K562 (cell line): ENCODE results near the gene ZP3. TPM values are rescaled to one million over a fixed set of nuclear protein-coding genes. Genes with fewer than 3 reads are reported as not detected.

ENCODE experiments used
- ATAC-seq: fragments of 200-7000 bp; cut with Tn5 transposase; 3 replicates; pipeline ENCODE4 v1.9.1; 2020; ENCODE audit warnings: moderate library complexity
- Bru-seq: library from RNA; stranded (reverse); fragments of 400-500 nt; gene quantifications from one replicate; lab custom pipeline; 2021; lab: Mats Ljungman, UMichigan
- BruChase-seq, 2 experiments: library from RNA; stranded (reverse); fragments of 400-500 nt; gene quantifications; one replicate each; lab custom pipeline; 2021; lab: Mats Ljungman, UMichigan
- BruUV-seq: library from RNA; stranded (reverse); fragments of 400-500 nt; replicated peaks from 2 replicates; lab custom pipeline; 2021; lab: Mats Ljungman, UMichigan
- CTCF ChIA-PET: fragments of 300-600 bp; formaldehyde crosslinking; extraction: SDS; loops from one replicate; lab custom pipeline; 2021; ENCODE audit warnings: low intra/inter-chr PET ratio; lab: Yijun Ruan, JAX
- POLR2A ChIA-PET: fragments of 300-600, 350-650 bp; sonication (Branson Sonifier 250); formaldehyde crosslinking; extraction: SDS; loops from one replicate; lab custom pipeline; 2021; ENCODE audit warnings: antibody characterized with exemption, inconsistent platforms; lab: Yijun Ruan, JAX
- DNase-seq, 4 experiments: peaks; one replicate each; pipeline versions ENCODE4 v3.0.0 to v3.0.0-alpha.2; 2011 to 2018; ENCODE audit warnings: low spot score in 3 of 4, mixed read lengths in 3 of 4; ENCODE audit errors: extremely low read depth in 1 of 4
- FAIRE-seq: peaks from 2 replicates; lab custom pipeline; 2011; peaks lifted over from hg19 to GRCh38; lab: Jason Lieb, UNC
- H2AFZ ChIP-seq: 2 replicates; pipeline ENCODE4 v1.6.0; 2011; ENCODE audit warnings: low read depth, low read length, control low read depth, inconsistent platforms
- H3K27ac ChIP-seq: fragments of 200-600 bp; 3 replicates; pipeline ENCODE4 v1.8.0; 2011; ENCODE audit warnings: low read depth, mild to moderate bottlenecking, control low read depth, inconsistent platforms, low read length, moderate library complexity, mixed read lengths; ENCODE audit errors: extremely low read depth
- H3K27me3 ChIP-seq, 2 experiments: fragments of 300-600 bp in 1 of 2; 2 replicates in 1 of 2; 3 replicates in 1 of 2; pipeline versions ENCODE4 v1.6.0 to v1.8.0; 2011; ENCODE audit warnings: inconsistent platforms in 2 of 2, low read length in 2 of 2, mild to moderate bottlenecking in 1 of 2, mixed read lengths in 1 of 2, moderate library complexity in 1 of 2; ENCODE audit not compliant: control insufficient read depth in 2 of 2, insufficient read depth in 2 of 2
- H3K36me3 ChIP-seq: fragments of 300-600 bp; 3 replicates; pipeline ENCODE4 v1.8.0; 2011; ENCODE audit warnings: mild to moderate bottlenecking, low read length, inconsistent platforms; ENCODE audit not compliant: control insufficient read depth, insufficient read depth
- H3K4me1 ChIP-seq, 2 experiments: fragments of 200-600 bp in 1 of 2; replicated peaks in 1 of 2; 2 replicates in 1 of 2; 3 replicates in 1 of 2; pipeline versions ENCODE4 v1.5.1 to v1.8.0; 2011; ENCODE audit warnings: inconsistent platforms in 2 of 2, low read length in 2 of 2, mild to moderate bottlenecking in 1 of 2, mixed read lengths in 1 of 2, moderate library complexity in 1 of 2; ENCODE audit not compliant: control insufficient read depth in 2 of 2, insufficient read depth in 2 of 2
- H3K4me2 ChIP-seq: 2 replicates; pipeline ENCODE4 v1.6.1; 2011; ENCODE audit warnings: low read length, control low read depth, inconsistent platforms, mixed read lengths; ENCODE audit not compliant: insufficient read depth
- H3K4me3 ChIP-seq: fragments of 200-600 bp; sonication (generic), shearing (Covaris generic); 2 replicates; pipeline ENCODE4 v1.5.1; 2016; ENCODE audit warnings: control low read depth, inconsistent platforms
- H3K79me2 ChIP-seq: fragments of 200-600 bp; 3 replicates; pipeline ENCODE4 v1.8.0; 2011; ENCODE audit warnings: low read length, inconsistent platforms; ENCODE audit not compliant: control insufficient read depth, insufficient read depth
- H3K9ac ChIP-seq, 2 experiments: 2 replicates each; pipeline versions ENCODE4 v1.6.0 to v1.6.1; 2011; ENCODE audit warnings: low read depth in 2 of 2, low read length in 2 of 2, control low read depth in 1 of 2, inconsistent platforms in 1 of 2, mild to moderate bottlenecking in 1 of 2, mixed read lengths in 1 of 2; ENCODE audit not compliant: insufficient read depth in 1 of 2
- H3K9me1 ChIP-seq: one replicate; pipeline ENCODE4 v1.6.0; 2011; ENCODE audit warnings: inconsistent platforms, mild to moderate bottlenecking, low read length, moderate library complexity; ENCODE audit not compliant: control insufficient read depth, insufficient read depth
- H3K9me3 ChIP-seq: replicated peaks from 2 replicates; pipeline ENCODE4 v1.5.1; 2011; ENCODE audit warnings: low read depth, low read length, inconsistent platforms; ENCODE audit not compliant: control insufficient read depth, insufficient read depth
- H4K20me1 ChIP-seq: replicated peaks from 2 replicates; pipeline ENCODE4 v1.6.1; 2011; ENCODE audit warnings: low read length, inconsistent platforms, mixed read lengths; ENCODE audit not compliant: control insufficient read depth, insufficient read depth
- MEIS2 ChIP-seq: fragments of 450-650 bp; IDR thresholded peaks from 2 replicates; pipeline ENCODE4 v1.6.1; 2014; ENCODE audit warnings: mild to moderate bottlenecking; ENCODE audit not compliant: partially characterized antibody
- PURB ChIP-seq: sonication (generic); formaldehyde crosslinking; IDR thresholded peaks from 2 replicates; pipeline ENCODE4 v1.9.0; 2021; ENCODE audit warnings: low read depth, mild to moderate bottlenecking, missing genetic modification reagents
- ZFX ChIP-seq: sonication (generic); formaldehyde crosslinking; IDR thresholded peaks from 2 replicates; pipeline ENCODE4 v1.8.0; 2022; ENCODE audit warnings: mild to moderate bottlenecking, missing genetic modification reagents, moderate library complexity
- ZNF263 ChIP-seq: sonication (generic); formaldehyde crosslinking; IDR thresholded peaks from 2 replicates; pipeline ENCODE4 v1.8.0; 2022; ENCODE audit warnings: mild to moderate bottlenecking, missing genetic modification reagents, borderline replicate concordance
- WGBS: fragments of 100-300 bp; shearing (Covaris generic); methylation state at CpG from one replicate; pipeline ENCODE4 v1.1.6; 2016; ENCODE audit warnings: low coverage, mixed read lengths; ENCODE audit not compliant: insufficient coverage; ENCODE audit errors: missing lambda C conversion rate; 5-methylcytosine and 5-hydroxymethylcytosine counted together
- in situ Hi-C: fragments of 300-500 bp; cut with MboI; formaldehyde crosslinking; loops from 4 replicates; pipeline ENCODE4 v1.15.0; 2018; ENCODE audit warnings: inconsistent platforms, mixed read lengths
- intact Hi-C: fragments of 100-400 bp; cut with micrococcal nuclease; formaldehyde crosslinking; loops from 2 replicates; pipeline ENCODE4 v1.14.2; 2022
- long read RNA-seq, 3 experiments: library from polyadenylated mRNA in 2 of 3; library from RNA in 1 of 3; unstranded in 2 of 3; stranded (forward) in 1 of 3; transcript quantifications; one replicate each; pipeline ENCODE4 v2.0.0, GENCODE V29; 2019 to 2022
- polyA minus RNA-seq, 3 experiments: library from RNA; depleted of rRNA, polyadenylated mRNA; stranded (reverse); fragments of >200 nt; gene quantifications; 2 replicates each; pipeline ENCODE4 v1.2.3, GENCODE V29; 2011
- polyA plus RNA-seq, 8 experiments: library from polyadenylated mRNA; depleted of rRNA in 4 of 8; stranded (reverse) in 5 of 8; unstranded in 3 of 8; fragments of >200 nt; fragmentation: Nextera tagmentation in 2 of 8; fragmentation: Illumina TruSeq in 1 of 8; extraction: Ambion mirVana in 2 of 8; extraction: Trizol in 1 of 8; gene quantifications; 2 replicates each; pipeline versions ENCODE4 v1.2.1 to v1.2.3, GENCODE V29; 2011 to 2014; ENCODE audit warnings: inconsistent platforms in 1 of 8, missing spikeins in 1 of 8
- total RNA-seq, 7 experiments: library from RNA; depleted of rRNA in 6 of 7; stranded (reverse); fragments of >200 nt in 6 of 7; fragmentation: Illumina TruSeq in 2 of 7; extraction: Trizol in 2 of 7; gene quantifications; 2 replicates each; pipeline versions ENCODE4 v1.2.1 to v1.2.3, GENCODE V29; 2011 to 2021; ENCODE audit warnings: low replicate concordance in 1 of 7
- TF ChIP-seq, protein P1 (sequence below): fragments of 250-450 bp; sonication (Bioruptor Pico); IDR thresholded peaks from 2 replicates; pipeline ENCODE4 v1.4.0; 2020

ZP3 gene
- total RNA-seq (2011; cell fraction: chromatin; rRNA removed; ENCODE audit: low replicate concordance): 2.2 and 6.3 TPM in 2 replicates
- 6.0 and 6.3 TPM in 2 replicates for total RNA-seq (2011; cell fraction: nucleolus; rRNA removed)
- 4.5 and 6.0 TPM in 2 replicates for total RNA-seq (2011; cell fraction: nucleoplasm; rRNA removed)
- total RNA-seq (2014; rRNA removed) (2.5 and 3.8 TPM in 2 replicates), total RNA-seq (2014; rRNA removed; fragmentation: Illumina TruSeq; extraction: Trizol) (1.5 and 2.3 TPM in 2 replicates), total RNA-seq (2015; rRNA removed; fragmentation: Illumina TruSeq; extraction: Trizol) (2.8 and 2.9 TPM in 2 replicates), total RNA-seq (2021) (2.3 and 3.9 TPM in 2 replicates), polyA plus RNA-seq (2011; rRNA removed) (2.4 and 8.1 TPM in 2 replicates), polyA plus RNA-seq (2014; fragmentation: Illumina TruSeq; extraction: Trizol) (3.5 and 3.8 TPM in 2 replicates), polyA plus RNA-seq (2014; fragmentation: Nextera tagmentation; extraction: Ambion mirVana) (1 to 10 TPM; 2.0 to 2.8 TPM), polyA plus RNA-seq (2014; rRNA removed) (1.4 and 3.7 TPM in 2 replicates), polyA minus RNA-seq (2011; rRNA and poly(A)+ RNA removed) (5.2 and 5.3 TPM in 2 replicates), Bru-seq, nascent RNA (percentile 55 among the genes with signal in this experiment), BruChase-seq, experiment 1, labeled RNA remaining after a 2-hour chase (percentile 47 among the genes with signal in this experiment), BruChase-seq, experiment 2, labeled RNA remaining after a 6-hour chase (percentile 46 among the genes with signal in this experiment)
- 8.3 and 10.1 TPM in 2 replicates for polyA plus RNA-seq (2011; cell fraction: cytosol; rRNA removed)
- 3.7 and 5.1 TPM in 2 replicates for polyA plus RNA-seq (2011; cell fraction: nucleus; rRNA removed)
- 3.5 and 13.7 TPM in 2 replicates for polyA plus RNA-seq (2012)
- 4.2 and 12.3 TPM in 2 replicates for polyA minus RNA-seq (2011; cell fraction: cytosol; rRNA and poly(A)+ RNA removed)
- polyA minus RNA-seq (2011; cell fraction: nucleus; rRNA and poly(A)+ RNA removed): 3.1 and 3.8 TPM in 2 replicates
- long read RNA-seq, experiment 1, partial matches to known transcripts: 0 of 7 reads
- long read RNA-seq, experiment 1, other reads (novel, unspliced or antisense): 2 of 7 reads
- long read RNA-seq, experiment 2, partial matches to known transcripts: 2 of 8 reads
- long read RNA-seq, experiment 2, other reads (novel, unspliced or antisense): 4 of 8 reads
- long read RNA-seq, experiment 3, transcript ZP3-201 (9 exons, 1,483 nt): major isoform, 5 of 8 reads
- long read RNA-seq, experiment 3, partial matches to known transcripts: 0 of 8 reads
- long read RNA-seq, experiment 3, other reads (novel, unspliced or antisense): 3 of 8 reads

DNA sequence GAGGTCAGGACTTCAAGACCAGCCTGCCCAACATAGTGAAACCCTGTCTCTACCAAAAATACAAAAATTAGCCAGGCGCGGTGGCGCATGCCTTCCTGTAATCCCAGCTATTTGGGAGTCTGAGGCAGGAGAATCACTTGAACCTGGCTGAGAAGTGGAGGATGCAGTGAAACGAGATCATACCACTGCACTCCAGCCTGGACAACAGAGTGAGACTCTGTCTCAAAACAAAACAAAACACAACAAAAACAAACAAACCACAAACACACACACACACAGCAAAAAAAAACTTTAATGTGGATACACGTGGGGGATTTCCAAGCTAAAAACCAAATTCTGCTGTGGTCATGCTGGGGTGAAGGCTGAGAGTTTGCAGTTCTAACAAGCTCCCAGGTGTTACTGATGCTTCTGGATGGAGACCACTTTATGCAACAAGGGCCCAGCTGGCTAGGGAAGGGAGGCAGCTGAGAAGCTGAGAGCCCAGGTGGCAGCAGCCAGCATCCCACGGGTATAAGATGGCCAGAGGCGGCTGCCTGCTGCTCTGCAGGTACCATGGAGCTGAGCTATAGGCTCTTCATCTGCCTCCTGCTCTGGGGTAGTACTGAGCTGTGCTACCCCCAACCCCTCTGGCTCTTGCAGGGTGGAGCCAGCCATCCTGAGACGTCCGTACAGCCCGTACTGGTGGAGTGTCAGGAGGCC lies at the start of gene ZP3:
ZP3 (plus strand) TSS at position 538 of the 699 bp plus-strand sequence; CDS start at position 553, 15 bp downstream.
- FAIRE-seq (peak; percentile 69), DNase-seq (peak in 1 of 4 experiments; percentile 2), ATAC-seq (peak; percentile 13; the same call in 2 of the 3 replicates)
- H2AFZ ChIP-seq: no peak within 1 kb of the TSS
- CTCF ChIA-PET: no interaction called here
- no peaks in the 10 kb centered on the region for H3K9me3 ChIP-seq
- H3K27ac ChIP-seq: no peak within 1 kb of the TSS
- peak; percentile 30; the same call in 1 of the 2 replicates for TF ChIP-seq ZNF263 (CRISPR knock-in tag)
- TF ChIP-seq PURB (CRISPR knock-in tag): no peak
- TF ChIP-seq, protein P1, sequence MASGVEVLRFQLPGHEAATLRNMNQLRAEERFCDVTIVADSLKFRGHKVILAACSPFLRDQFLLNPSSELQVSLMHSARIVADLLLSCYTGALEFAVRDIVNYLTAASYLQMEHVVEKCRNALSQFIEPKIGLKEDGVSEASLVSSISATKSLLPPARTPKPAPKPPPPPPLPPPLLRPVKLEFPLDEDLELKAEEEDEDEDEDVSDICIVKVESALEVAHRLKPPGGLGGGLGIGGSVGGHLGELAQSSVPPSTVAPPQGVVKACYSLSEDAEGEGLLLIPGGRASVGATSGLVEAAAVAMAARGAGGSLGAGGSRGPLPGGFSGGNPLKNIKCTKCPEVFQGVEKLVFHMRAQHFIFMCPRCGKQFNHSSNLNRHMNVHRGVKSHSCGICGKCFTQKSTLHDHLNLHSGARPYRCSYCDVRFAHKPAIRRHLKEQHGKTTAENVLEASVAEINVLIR (CRISPR knock-in tag): no peak
- TF ChIP-seq ZFX: no peak
- no peak for TF ChIP-seq MEIS2
- H3K4me1 ChIP-seq: peaks cover 4 to 9% of the 10 kb centered on the region in 2 experiments; a peak in 4 of 5 replicates
- no peak within 1 kb of the TSS for H3K4me2 ChIP-seq
- POLR2A ChIA-PET: interaction anchor here (1.0 to 1.3 kb wide), 3 partner anchors 12 to 106 kb away, joined by 3 to 4 read pairs (median 3); no protein-coding TSS in a partner anchor
- 33% methylated on average over 10 of the region's 10 CpGs for WGBS
- no peaks in the 10 kb centered on the region for H4K20me1 ChIP-seq
- intact Hi-C loops: no loop called here
- in situ Hi-C loops: no loop called here
- no peaks in the 10 kb centered on the region for H3K9me1 ChIP-seq
- H3K79me2 ChIP-seq: no peaks in the 10 kb centered on the region
- no peak within 1 kb of the TSS for H3K4me3 ChIP-seq
- peak within 1 kb of the TSS in 1 of 2 experiments; percentile 46; a peak in 2 of 4 replicates for H3K9ac ChIP-seq
- H3K27me3 ChIP-seq: peaks cover 8 to 17% of the 10 kb centered on the region in 2 experiments
- no peaks in the 10 kb centered on the region for H3K36me3 ChIP-seq
- no TSS peak for BruUV-seq
